Fibroblast of skin of abdomen (primary cell): ENCODE measurements around the gene ARHGAP26.

Experiments used
- DNase-seq: peaks from one replicate; pipeline ENCODE4 v3.0.0-alpha.2; 2013

Gene ARHGAP26

DNA sequence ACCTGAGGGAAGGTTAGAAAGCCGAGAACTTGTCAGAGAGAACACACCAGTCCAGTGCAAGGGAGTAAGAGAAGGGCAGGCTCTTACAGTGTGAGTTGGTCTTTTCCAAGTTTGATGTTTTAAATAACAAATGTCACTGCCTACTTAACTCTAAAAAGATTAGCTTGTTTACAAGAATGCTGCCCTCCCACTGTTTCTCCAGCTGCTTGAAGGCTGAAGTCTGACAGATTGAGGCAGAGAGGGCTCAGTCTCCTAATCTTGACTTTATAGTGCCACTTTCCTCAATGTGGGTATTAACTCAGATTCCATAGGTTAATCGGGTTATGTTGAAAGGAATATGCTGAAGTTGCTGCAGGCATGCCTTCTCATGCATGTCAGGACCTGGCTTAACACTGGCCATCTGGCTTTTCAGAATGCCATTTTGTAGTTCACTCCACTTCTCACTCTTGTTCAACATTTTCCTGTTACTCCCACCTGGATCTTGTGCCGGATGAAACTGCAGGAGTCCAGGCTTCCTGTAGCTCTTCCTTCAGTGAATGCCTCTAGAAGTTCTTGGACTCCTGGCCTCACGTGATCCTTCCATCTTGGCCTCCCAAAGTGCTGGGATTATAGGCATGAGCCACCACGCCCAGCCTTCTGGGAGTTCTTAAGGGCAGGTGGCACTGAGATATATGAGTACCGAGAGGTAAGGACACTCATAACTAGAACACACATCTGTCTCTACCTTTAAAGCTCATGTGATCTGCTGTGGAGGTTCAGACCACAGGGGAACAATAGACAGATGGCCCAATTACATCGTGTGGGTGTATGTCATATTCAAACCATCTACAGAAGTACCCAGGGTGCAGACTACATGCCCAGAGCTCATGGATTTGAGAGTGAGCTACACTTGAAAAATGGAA lies 249.7 kb downstream of the ARHGAP26 start:
- no peak for DNase-seq

DNA sequence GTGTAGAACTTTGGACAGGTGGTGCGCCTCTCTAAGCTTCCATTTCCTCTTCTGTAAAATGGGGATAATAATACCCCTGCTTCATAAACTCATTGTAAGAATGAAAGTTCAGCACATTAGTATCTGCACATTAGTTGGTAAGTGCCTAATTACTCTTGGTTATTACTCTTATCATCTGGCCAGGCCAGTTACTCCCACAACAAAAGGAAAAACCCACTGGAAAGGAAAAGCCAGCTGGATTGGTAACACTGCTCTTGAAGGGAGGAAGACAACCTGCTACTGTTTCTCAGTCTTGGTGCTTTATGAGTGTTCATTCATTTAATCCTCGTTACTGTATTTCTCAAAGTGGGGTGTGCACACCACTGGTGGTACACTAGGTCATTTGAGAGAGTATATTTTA lies 251.4 kb downstream of the ARHGAP26 start:
- no peak for DNase-seq

DNA sequence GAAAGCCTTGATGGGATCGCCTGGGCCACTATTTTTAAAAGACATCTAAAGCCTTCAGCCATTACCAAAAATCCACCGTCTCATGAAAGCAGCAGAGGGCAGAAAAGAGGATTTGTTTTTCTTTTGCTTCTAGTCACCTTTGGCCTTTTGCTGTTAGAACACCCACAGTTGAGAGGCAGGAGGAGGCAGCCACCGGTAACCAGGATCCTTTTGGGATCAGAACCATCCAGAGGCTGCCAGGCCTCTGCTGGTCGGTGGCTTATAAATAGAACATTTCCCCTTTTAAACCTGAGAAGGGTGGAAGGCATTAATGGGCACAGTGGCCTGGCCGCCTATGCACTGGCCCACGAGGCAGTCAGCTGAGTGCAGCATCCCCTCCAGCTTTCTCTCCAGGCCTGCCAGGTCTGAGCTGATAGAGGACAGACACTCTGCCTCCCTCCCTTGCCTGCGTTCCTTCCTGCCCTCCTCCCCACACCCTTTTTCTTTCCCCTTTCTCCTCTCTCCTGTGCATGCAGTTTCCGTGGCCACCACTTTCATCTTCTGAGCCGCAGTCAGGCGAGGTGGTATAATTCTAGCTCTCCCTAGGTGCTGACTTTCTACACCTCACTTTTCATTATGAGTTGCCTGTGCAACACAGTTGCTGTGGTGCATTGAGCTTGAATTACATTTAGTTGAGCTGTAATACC lies 253.4 kb downstream of the ARHGAP26 start:
- no peak for DNase-seq

DNA sequence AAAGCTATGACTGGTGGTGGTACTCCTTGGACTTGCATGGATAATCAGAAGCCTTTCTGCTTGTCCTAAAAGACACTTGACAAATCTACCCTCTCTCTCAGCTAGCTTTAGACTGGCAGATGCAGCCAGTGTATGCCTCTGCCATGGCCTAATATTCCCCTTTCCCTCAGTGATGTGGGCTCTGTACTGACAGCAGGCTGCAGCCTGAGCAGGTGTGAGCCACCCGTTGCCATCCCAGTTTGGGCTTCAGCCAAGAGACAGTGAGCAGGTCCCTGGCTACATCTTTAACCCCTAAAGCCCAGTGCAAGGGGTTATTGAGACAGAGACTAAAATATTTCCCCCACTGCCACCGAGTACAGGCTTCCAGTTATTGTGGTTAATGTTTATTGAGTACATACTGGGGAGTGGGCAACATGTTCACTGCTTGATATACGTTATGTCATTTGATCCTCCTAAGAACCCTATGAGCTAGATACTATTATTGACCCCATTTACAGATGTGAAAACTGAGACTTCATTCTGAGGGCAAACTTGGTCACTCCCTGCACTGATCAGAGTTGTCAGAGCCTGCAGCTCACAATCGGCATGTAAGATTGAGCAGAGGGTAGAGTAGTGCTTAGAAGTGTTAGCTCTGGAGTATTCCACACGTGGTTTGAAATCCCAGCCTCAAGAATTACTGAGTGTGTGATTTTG lies 254.2 kb downstream of the ARHGAP26 start:
- DNase-seq = no peak

DNA sequence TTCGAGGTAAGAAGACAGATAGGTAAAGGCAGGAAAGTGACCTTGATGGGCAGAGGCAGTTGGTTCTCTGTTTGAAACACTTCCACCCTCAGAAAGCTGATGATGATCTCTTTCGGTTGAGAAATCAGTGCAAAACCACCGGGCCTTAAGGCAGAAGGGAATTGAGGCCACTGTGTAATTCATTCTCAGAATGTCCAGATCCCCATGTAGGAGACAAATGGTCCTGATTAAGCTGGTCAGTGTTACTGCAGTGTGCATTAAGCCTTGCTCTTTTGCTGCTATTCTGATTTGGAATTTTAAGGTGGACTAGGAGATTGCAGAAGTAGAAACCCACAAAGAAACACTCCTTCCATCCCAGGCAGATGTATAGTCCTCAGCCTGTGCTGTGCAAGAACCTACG lies 255.2 kb downstream of the ARHGAP26 start:
- DNase-seq = no peak

DNA sequence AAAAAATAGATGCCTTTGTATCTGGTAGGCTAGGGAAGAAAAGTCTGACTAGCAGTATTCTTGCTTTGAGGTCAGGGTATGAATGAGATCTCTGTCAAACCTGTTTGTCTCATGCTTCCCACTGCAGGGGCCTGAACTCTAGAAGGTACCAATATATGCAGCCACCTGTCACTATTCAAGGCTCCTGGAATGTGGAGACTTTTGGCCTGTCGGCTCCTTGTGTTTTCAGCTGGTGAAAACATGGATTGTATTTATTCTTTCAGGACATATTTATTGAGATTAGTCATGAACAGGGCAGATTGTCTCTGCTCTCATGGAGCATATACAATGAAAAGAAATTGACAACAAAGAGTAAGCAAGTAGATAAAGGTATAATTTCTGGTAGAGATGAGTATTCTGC lies 255.8 kb downstream of the ARHGAP26 start:
- no peak for DNase-seq

- no peak for DNase-seq
Observed at GRCh38 chr5:143026380-143026779, 256.2 kb downstream of the ARHGAP26 start.

DNA sequence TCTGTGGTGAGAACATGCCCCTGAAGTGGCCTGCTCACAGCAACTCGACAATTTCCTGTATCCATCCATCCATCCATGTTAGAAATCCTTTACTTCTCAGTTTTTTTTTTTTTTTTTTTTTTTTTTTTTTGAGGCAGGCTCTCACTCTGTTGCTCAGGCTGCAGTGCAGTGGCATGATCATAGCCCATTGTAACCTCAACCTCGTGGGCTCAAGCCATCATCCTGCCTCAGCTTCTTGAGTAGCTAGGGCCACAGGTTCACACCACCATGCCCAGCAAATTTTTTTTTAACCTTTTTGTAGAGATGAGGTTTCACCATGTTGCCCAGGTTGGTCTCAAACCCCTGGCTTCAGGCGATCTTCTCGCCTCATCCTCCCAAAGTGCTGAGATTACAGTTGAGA lies 259.1 kb downstream of the ARHGAP26 start:
- no peak for DNase-seq

DNA sequence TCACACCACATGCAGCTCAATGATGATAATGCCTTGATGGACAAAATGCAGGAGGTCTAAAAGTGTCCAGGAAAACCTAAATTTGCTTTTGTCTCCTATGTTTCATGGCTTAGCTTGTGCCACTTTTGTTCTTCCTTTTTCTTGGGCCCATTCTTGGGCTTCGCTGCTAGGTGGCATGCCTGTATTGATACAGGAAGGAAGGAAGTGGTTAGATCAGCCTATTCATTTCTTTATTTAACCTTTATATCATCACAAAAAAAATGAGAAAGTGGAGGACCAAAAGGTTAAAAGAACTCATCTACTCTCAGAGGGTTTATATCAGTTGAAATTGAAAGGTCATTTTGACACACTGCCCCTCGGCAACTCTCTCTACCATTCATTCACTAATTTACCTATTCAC lies 260.2 kb downstream of the ARHGAP26 start:
- DNase-seq = no peak

GRCh38 chr5:143031781-143032580 lies 261.8 kb downstream of the ARHGAP26 start:
- no peak for DNase-seq

GRCh38 chr5:143032581-143032836 lies 262.3 kb downstream of the ARHGAP26 start:
- DNase-seq = no peak

- DNase-seq = peak; percentile 93
Observed at GRCh38 chr5:143033535-143034250, 263.5 kb downstream of the ARHGAP26 start.

DNA sequence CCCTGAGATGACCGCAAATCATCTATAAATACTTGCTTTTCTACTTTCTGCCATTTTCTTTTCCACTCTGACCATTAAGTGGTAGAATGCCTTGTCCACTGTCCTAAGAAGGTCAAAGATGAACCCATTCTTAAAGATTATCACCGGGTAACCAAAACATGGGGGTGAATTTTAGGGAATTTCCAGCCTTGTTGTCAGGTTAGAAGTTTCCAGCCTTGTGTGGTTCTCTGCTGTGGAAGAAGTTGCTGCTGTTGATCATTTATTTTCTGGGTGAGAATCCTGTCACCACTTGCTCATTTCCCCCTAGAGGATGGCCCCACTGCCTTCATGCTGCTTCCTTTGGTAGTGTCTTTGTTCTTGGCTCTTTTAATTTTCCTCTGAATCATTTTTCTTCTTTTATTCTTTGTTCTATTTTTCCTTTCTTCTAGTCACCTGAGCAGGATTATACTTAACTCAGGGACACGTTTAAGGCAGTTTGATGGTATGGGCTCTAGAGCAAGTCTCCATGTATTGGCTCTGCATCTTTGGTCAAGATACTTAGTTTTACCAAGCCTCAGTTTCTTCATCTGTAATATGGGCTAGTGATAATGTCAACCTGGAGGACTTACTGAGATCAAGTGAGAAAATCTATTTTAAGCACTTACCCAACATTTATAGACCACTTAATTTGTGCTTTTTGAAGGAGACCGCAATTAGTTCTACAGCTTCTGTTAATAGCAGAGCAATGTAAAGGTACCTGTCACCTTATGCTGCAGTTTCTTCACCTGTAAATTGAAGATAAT lies 266.2 kb downstream of the ARHGAP26 start:
- DNase-seq = no peak

DNA sequence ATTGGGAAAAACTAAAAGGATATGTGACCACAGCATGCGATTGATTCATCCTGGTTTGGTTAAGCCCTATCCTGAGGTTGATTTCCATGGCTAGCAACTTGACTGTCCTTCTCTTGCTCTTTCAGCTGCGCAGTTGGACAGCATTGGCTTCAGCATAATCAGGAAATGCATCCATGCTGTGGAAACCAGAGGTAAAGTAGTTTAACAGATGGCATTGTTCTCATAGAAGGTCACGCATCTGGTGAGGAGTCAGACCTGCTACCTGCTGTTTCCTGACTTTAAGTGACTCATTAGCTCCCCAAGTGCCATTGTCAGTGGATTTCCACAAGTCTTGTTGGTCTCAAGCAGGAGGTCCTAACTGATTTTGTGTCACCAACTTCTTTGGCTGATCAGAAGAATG lies 266.9 kb downstream of the ARHGAP26 start:
- no peak for DNase-seq

GRCh38 chr5:143037708-143038107 lies 267.5 kb downstream of the ARHGAP26 start:
- DNase-seq = no peak

- DNase-seq = no peak
Observed at GRCh38 chr5:143040622-143041021, 270.4 kb downstream of the ARHGAP26 start.

DNA sequence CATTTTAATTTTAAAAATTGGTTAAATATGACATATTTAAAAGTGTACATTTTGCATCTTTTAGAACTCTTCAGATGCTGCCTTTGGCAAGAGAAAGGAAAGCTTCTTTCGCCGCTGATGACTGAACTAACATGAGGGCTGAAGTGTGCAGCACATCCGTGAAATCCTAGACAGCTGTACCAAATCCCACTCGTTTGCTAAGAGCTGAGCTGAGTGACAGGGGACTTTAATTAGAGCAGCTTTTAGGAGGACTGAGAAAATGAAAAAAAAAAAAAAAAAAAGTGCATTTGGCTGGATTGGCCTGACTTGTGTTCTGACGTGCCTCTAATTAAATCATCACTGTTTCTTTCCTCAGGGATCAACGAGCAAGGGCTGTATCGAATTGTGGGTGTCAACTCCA lies 271.3 kb downstream of the ARHGAP26 start:
- DNase-seq = no peak

DNA sequence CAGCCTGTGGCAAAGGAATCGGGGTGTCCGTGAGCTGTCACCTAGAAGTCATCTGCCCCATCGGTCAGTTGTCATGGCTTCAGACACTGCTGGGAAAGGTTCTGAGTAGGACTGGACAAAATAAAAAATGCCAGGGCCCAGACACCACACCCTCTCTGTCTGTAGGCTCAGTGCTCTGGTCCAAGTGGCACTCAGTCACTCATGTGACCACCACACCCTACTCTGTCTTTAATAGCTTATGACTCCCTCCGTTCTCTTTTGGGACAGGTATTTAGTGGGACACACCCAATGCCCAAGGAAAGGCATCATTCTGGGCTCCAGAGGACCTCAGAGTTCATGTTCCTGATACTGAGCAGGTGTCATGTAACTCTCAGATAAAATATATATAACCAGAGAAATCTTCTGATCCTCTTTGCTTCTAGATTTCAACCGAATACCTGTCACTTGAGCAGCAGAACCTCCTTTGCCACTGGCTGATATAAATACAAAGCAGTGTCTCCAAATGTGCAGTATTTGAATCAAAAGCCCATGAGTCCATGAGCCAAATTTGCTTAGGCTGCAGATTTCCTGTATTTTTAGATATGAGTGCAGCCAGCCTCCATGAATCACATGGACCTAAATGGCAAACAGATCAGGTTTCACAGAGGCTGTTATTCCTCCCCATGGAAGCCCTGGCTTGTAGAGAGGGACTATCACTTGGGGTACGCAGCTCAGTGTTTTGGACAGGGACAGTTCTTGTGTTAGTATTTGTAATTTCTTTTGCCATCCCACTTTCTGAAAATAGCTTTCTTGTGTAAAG lies 272.0 kb downstream of the ARHGAP26 start:
- no peak for DNase-seq

DNA sequence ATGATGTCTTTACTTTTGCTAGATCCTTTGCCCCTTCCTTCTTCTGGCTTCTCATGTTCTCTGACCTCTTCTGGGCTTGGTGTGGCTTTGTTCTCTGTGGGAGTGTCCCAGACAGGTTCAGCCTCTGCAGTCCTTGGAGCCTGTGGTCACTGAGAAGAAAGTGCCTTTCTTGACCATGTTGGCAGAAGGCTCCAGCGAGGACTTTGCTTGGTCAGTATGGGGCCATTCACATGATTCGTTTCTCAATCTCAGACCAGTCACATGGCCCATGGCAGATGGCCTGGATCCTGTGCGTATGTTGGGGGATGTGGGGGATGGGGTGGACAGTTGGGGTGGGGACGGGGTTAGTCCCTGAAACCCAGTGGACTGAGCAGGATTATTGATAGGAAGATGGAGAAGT lies 274.1 kb downstream of the ARHGAP26 start:
- no peak for DNase-seq

DNA sequence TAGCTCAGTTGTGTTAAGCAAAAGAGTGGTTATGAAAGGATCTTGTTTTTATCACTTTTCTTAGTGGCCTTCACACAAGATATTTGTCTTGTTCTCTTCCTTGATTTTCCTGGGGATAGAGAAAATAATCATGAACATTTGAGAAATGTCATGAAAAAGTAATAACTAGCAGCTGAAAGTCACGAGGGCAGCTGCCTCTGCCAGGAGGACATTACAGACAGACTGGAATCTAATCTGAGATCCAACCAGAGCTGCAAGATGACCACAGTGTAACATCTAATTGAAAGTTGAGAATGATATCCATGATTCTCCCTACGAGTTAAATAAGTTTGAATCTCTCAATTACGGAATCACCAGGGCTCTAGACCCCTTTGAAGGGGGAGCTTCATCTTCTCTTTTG lies 274.9 kb downstream of the ARHGAP26 start:
- no peak for DNase-seq

DNA sequence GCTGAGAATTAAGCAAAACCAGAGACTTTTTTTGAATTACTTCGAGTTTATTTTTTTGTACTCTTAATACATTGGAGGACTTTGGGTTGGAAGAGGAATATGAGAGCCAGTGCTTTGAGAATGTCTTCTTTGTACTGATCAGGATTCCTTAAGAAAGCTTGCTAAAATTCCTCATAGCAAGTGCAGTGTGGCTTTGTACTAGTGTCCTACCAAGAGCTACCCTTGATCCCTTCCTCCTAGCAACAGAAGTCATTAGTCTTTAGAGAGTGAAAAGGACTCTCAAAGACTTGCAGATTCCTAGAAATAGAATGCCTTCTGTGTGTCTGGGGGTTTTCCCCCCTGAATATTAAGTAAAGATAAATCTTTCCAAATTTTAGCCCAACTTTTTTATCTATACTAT lies 276.1 kb downstream of the ARHGAP26 start:
- DNase-seq = no peak
